ES-I3 (cell line): ENCODE measurements around the gene TMEM53.

ENCODE experiments used
- H3K36me3 ChIP-seq: 2 replicates; pipeline ENCODE4 v1.6.1; 2013; ENCODE audit warnings: mild to moderate bottlenecking, low read length, control low read depth, moderate library complexity; ENCODE audit not compliant: insufficient read depth
- H3K4me1 ChIP-seq: 2 replicates; pipeline ENCODE4 v1.6.1; 2013; ENCODE audit warnings: mild to moderate bottlenecking, control low read depth, low read length; ENCODE audit not compliant: insufficient read depth
- H3K9ac ChIP-seq: 2 replicates; pipeline ENCODE4 v1.6.1; 2013; ENCODE audit warnings: low read depth, mild to moderate bottlenecking, low read length, moderate library complexity
- H3K9me3 ChIP-seq: 2 replicates; pipeline ENCODE4 v1.6.1; 2013; ENCODE audit warnings: mild to moderate bottlenecking, low read length, moderate library complexity; ENCODE audit not compliant: control insufficient read depth, insufficient read depth

TMEM53 gene

DNA sequence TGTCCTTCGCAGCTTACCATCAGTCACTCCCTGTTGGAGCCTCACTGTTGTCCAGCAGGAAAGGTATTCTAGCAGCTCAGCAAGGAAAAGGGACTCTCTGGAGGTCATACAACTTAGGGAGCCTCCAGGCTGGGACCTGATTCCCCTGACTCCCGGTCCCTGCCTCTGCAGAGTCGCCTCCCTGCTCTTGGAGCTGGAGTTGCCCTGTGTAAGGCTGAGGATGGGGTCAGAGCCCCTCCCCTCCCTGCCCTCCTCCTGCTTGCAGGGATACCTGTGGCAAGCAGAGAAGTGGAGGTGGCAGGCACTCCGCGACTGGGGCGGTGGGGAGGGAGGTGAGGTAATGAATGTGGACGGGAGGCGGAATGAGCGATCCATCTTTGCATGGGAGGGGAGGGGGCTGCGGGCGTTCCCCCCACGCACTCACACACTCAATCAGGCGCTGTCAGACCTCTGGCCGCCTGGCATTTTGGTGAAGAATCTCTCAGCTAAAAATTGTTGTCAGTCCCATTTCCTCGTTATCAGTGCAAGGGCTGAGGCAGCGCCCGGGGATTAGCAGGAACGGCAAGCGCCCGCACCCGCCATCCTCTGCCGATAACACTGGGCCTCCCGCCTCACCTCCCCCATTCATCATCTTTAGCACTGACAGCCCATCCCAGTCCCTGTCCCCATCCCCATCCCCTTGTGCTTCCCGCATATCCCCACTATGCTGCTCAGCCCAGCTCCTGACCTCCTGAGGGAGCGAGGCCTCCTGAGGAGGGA, 64.3 kb downstream of the TMEM53 start:
- Histone ChIP-seq H3K9ac (no peak overlapping the region), H3K36me3 (no peaks in the 10 kb centered on the region), H3K4me1 (peaks cover 8% of the 10 kb centered on the region; the same call in 1 of the 2 replicates), H3K9me3 (no peaks in the 10 kb centered on the region)

DNA sequence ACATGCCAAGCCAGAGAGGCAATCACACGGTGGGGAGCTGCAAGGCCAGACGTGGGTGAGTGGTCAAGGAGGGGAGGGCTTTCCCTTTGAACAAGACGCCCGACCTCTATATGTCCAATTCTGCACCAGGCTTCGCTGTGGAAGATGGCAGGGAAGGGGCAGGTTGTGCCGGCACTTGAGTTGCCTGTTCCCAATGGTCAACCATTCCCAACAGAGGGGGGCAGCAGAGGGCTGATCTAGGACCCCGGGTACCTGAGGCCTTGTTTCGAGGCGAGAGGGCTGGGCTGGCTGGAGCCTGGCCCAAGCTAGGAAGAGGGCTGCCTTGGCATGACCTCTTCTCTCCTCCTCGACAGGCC, 64.9 kb downstream of the TMEM53 start:
- Histone ChIP-seq H3K9ac (no peak overlapping the region), H3K9me3 (no peaks in the 10 kb centered on the region), H3K36me3 (no peaks in the 10 kb centered on the region), H3K4me1 (peaks cover 8% of the 10 kb centered on the region; the same call in 1 of the 2 replicates)

DNA sequence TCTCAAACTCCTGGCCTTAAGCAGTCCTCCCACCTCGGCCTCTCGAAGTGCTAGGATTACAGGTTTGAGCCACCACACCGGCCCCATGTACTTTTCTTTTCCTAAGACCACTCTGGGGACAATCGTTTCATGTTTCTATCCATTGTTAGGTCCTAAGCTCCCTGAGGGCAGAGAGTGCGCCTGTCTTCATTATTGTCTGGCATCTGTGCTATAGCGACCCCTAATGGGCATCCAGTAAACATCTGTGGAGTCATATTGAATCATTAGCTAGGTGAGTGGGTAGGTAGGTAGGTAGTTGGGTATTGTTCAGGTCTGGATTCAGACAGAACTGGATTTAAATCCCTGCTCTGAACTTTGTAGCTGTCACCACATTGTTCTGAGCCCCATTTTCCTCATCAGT, 66.1 kb downstream of the TMEM53 start:
- Histone ChIP-seq H3K9ac (no peak overlapping the region), H3K36me3 (no peaks in the 10 kb centered on the region), H3K4me1 (peaks cover 8% of the 10 kb centered on the region; the same call in 1 of the 2 replicates), H3K9me3 (no peaks in the 10 kb centered on the region)

- H3K9ac ChIP-seq = no peak overlapping the region
- H3K9me3 ChIP-seq = no peaks in the 10 kb centered on the region
- no peaks in the 10 kb centered on the region for H3K36me3 ChIP-seq
Observed at GRCh38 chr1:44606701-44607281, 67.5 kb downstream of the TMEM53 start.

GRCh38 chr1:44605914-44606615, 68.2 kb downstream of the TMEM53 start:
- H3K9me3 ChIP-seq = no peaks in the 10 kb centered on the region
- H3K36me3 ChIP-seq = no peaks in the 10 kb centered on the region
- H3K9ac ChIP-seq = no peak overlapping the region
- peaks cover 8% of the 10 kb centered on the region; the same call in 1 of the 2 replicates for H3K4me1 ChIP-seq

More at GRCh38 chr1:44606701-44607281, 67.5 kb downstream of the TMEM53 start:
- peaks cover 8% of the 10 kb centered on the region; the same call in 1 of the 2 replicates for H3K4me1 ChIP-seq

DNA sequence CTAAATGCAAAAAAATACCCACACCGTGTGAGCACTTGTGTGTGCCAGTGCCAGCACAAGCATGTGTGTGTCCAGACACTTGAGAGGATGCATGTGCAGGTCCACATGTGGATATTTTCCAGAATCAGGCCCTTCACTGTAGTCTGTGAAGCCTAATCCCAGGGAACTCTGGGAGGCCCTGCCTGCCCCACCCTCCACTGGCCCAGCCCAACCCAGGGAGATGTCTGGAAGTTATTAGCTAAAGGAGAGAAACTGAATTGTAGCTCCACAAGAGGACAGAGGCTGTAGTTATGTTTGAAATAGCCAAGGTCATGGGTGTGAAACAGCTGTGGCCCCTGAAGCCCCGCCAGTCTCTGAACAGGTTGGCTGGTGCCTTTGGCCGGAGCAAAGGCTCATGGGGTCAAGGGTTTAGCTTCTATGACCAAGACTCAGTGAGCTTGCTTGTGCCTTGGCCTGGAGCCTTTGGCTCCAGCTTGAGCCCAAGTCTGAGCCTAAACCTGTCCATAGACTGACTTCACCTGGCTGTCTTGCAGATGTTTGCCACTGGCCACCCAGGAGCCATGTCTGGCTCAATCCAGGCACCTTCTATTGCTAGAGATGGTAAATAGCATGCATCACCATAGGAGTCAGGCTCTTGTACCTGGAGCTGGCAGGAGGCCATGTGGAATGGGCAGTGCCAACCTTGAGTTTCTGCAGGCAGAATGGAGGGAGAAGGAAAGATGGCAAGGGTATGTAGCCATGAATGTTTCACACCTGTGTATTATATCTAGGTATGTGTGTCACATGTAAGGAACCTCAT, 69.9 kb downstream of the TMEM53 start:
- no peaks in the 10 kb centered on the region for H3K9me3 ChIP-seq
- H3K36me3 ChIP-seq = no peaks in the 10 kb centered on the region
- no peak overlapping the region for H3K9ac ChIP-seq
- H3K4me1 ChIP-seq = no peaks in the 10 kb centered on the region

DNA sequence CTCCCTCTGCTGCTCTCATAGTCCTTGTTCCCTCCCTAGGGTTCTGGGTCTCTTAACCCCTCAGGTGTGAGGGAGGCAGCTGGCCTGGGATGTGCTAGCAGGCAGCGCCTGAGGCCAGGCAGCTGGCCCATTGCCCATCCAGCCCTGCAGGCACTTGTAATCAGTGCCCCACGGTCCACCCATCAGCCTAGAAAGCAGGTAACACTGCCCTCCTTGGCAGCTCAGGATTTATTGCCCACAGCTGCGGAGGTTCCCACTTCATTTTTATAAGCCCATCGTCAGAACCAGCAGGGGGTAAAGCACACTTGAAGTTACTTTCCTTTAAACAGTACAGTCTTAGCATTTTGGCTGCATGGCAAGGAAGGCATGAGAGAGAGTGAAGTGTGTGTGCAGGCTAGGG, 70.6 kb downstream of the TMEM53 start:
- no peak overlapping the region for H3K9ac ChIP-seq

More for the DNA sequence above, 70.6 kb downstream of the TMEM53 start:
- H3K9me3 ChIP-seq = no peaks in the 10 kb centered on the region
- H3K4me1 ChIP-seq = no peaks in the 10 kb centered on the region
- H3K36me3 ChIP-seq = no peaks in the 10 kb centered on the region
